HEK293T (cell line): ENCODE data around the gene SBNO1.

ENCODE experiments used
- ARNT ChIP-seq: fragments of 450-650 bp; IDR thresholded peaks from 2 replicates; pipeline ENCODE4 v1.6.1; 2017; ENCODE audit warnings: mild to moderate bottlenecking
- BHLHE40 ChIP-seq: fragments of 450-650 bp; IDR thresholded peaks from 2 replicates; pipeline ENCODE4 v1.6.1; 2016; ENCODE audit warnings: mild to moderate bottlenecking, moderate library complexity, borderline replicate concordance
- CTBP1 ChIP-seq: fragments of 450-650 bp; IDR thresholded peaks from 2 replicates; pipeline ENCODE4 v1.6.1; 2016; ENCODE audit warnings: borderline replicate concordance
- ELF4 ChIP-seq: fragments of 450-650 bp; IDR thresholded peaks from 2 replicates; pipeline ENCODE4 v1.6.1; 2017; ENCODE audit warnings: antibody characterized with exemption
- FOXA1 ChIP-seq: fragments of 450-650 bp; IDR thresholded peaks from 2 replicates; pipeline ENCODE4 v1.6.1; 2016; ENCODE audit warnings: mild to moderate bottlenecking
- FOXK2 ChIP-seq: fragments of 450-650 bp; IDR thresholded peaks from 2 replicates; pipeline ENCODE4 v1.6.1; 2016; ENCODE audit warnings: mild to moderate bottlenecking
- FOXM1 ChIP-seq: fragments of 450-650 bp; IDR thresholded peaks from 2 replicates; pipeline ENCODE4 v1.6.1; 2017; ENCODE audit warnings: mild to moderate bottlenecking, borderline replicate concordance
- HDGF ChIP-seq: fragments of 450-650 bp; IDR thresholded peaks from 2 replicates; pipeline ENCODE4 v1.6.1; 2017; ENCODE audit warnings: antibody characterized with exemption, borderline replicate concordance
- NFRKB ChIP-seq: fragments of 450-650 bp; IDR thresholded peaks from 2 replicates; pipeline ENCODE4 v1.6.1; 2016; ENCODE audit warnings: mild to moderate bottlenecking, moderate library complexity
- SP1 ChIP-seq: fragments of 450-650 bp; IDR thresholded peaks from 2 replicates; pipeline ENCODE4 v1.6.1; 2017
- SUZ12 ChIP-seq: fragments of 450-650 bp; IDR thresholded peaks from 2 replicates; pipeline ENCODE4 v1.6.1; 2016; ENCODE audit warnings: mild to moderate bottlenecking
- TARDBP ChIP-seq: fragments of 450-650 bp; IDR thresholded peaks from 2 replicates; pipeline ENCODE4 v1.6.1; 2016
- ZNF384 ChIP-seq: fragments of 450-650 bp; IDR thresholded peaks from 2 replicates; pipeline ENCODE4 v1.6.1; 2016
- TF ChIP-seq, protein P1 (sequence below): fragments of 450-650 bp; IDR thresholded peaks from 2 replicates; pipeline ENCODE4 v1.6.1; 2016

DNA sequence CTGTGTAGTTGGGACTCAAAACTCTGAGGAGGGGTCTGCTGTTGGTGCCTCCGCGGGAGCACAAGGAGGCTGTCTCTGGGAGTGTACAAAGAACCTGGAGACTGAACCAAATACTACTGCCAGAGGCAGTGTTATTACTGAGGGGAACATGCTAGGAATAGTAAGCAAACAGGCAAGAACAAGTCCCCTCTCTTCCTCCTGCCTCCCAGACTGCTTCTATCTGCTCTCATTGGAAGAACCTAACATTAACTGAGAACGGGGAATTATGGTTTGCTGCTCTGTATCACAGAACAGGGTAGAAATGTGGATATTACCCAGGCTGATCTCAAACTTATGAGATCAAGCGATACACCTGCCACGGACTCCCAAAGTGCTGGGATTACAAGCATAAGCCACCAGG is 14.7 kb upstream of the SBNO1 start:
- no peak for TF ChIP-seq FOXK2
- no peak for TF ChIP-seq ELF4
- no peak for TF ChIP-seq FOXA1
- no peak for TF ChIP-seq BHLHE40
- TF ChIP-seq ARNT, result no peak
- TF ChIP-seq HDGF, result no peak
- TF ChIP-seq SP1, result no peak
- no peak for TF ChIP-seq ZNF384
- TF ChIP-seq NFRKB, result no peak
- TF ChIP-seq CTBP1, result no peak
- TF ChIP-seq SUZ12, result no peak
- TF ChIP-seq TARDBP, result no peak
- TF ChIP-seq, protein P1, sequence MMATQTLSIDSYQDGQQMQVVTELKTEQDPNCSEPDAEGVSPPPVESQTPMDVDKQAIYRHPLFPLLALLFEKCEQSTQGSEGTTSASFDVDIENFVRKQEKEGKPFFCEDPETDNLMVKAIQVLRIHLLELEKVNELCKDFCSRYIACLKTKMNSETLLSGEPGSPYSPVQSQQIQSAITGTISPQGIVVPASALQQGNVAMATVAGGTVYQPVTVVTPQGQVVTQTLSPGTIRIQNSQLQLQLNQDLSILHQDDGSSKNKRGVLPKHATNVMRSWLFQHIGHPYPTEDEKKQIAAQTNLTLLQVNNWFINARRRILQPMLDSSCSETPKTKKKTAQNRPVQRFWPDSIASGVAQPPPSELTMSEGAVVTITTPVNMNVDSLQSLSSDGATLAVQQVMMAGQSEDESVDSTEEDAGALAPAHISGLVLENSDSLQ, result no peak
- no peak for TF ChIP-seq FOXM1
